MG63 (cell line): ENCODE measurements around the gene SPRTN. TPM values are rescaled to one million over a fixed set of nuclear protein-coding genes. Genes with fewer than 3 reads are reported as not detected.

Source experiments
- DNase-seq: peaks from one replicate; pipeline ENCODE4 v3.0.0-alpha.2; 2020
- H3K27me3 ChIP-seq: fragments of 250-450 bp; sonication (Bioruptor Pico); 2 replicates; pipeline ENCODE4 v1.5.1; 2020; ENCODE audit warnings: mild to moderate bottlenecking, moderate library complexity
- H3K36me3 ChIP-seq: fragments of 250-450 bp; sonication (Bioruptor Pico); 2 replicates; pipeline ENCODE4 v1.5.1; 2020; ENCODE audit warnings: mild to moderate bottlenecking, moderate library complexity
- H3K4me3 ChIP-seq: fragments of 250-450 bp; sonication (Bioruptor Pico); 2 replicates; pipeline ENCODE4 v1.5.1; 2020; ENCODE audit warnings: mild to moderate bottlenecking, moderate library complexity
- H3K9me3 ChIP-seq: fragments of 250-450 bp; sonication (Bioruptor Pico); 2 replicates; pipeline ENCODE4 v1.5.1; 2020; ENCODE audit warnings: mild to moderate bottlenecking, moderate library complexity
- total RNA-seq: library from RNA; depleted of rRNA; stranded (reverse); fragments of >200 nt; shearing (Covaris generic); gene quantifications from 2 replicates; pipeline ENCODE4 v1.2.3, GENCODE V29; 2014; ENCODE audit warnings: low replicate concordance

SPRTN gene
- total RNA-seq, 1 experiment from 2014 or later: 6.7 TPM

- H3K9me3 ChIP-seq: no peaks in the 10 kb centered on the region
- no peak for DNase-seq
- peaks cover 26% of the 10 kb centered on the region for H3K36me3 ChIP-seq
- H3K27me3 ChIP-seq: no peaks in the 10 kb centered on the region
- H3K4me3 ChIP-seq: no peak overlapping the region
These were observed 19.2 kb downstream of the SPRTN start for GRCh38 chr1:231357187-231357772.

GRCh38 chr1:231357831-231358354, 19.8 kb downstream of the SPRTN start:
- H3K9me3 ChIP-seq: no peaks in the 10 kb centered on the region
- H3K4me3 ChIP-seq: no peak overlapping the region
- H3K27me3 ChIP-seq: no peaks in the 10 kb centered on the region
- peaks cover 23% of the 10 kb centered on the region for H3K36me3 ChIP-seq
- DNase-seq: peak; percentile 23

GRCh38 chr1:231359113-231359512, 21.0 kb downstream of the SPRTN start:
- no peak overlapping the region for H3K4me3 ChIP-seq
- no peak for DNase-seq
- H3K36me3 ChIP-seq: peaks cover 22% of the 10 kb centered on the region
- no peaks in the 10 kb centered on the region for H3K9me3 ChIP-seq
- no peaks in the 10 kb centered on the region for H3K27me3 ChIP-seq

- Histone ChIP-seq H3K4me3 (no peak overlapping the region), H3K36me3 (peaks cover 33% of the 10 kb centered on the region), H3K27me3 (no peaks in the 10 kb centered on the region), H3K9me3 (no peaks in the 10 kb centered on the region)
- no peak for DNase-seq
These were observed 24.2 kb downstream of the SPRTN start for GRCh38 chr1:231362325-231362724.

GRCh38 chr1:231363624-231364023, 25.5 kb downstream of the SPRTN start:
- Histone ChIP-seq H3K27me3 (no peaks in the 10 kb centered on the region), H3K9me3 (no peaks in the 10 kb centered on the region), H3K4me3 (no peak overlapping the region), H3K36me3 (peaks cover 37% of the 10 kb centered on the region)
- no peak for DNase-seq

GRCh38 chr1:231364192-231364591, 26.1 kb downstream of the SPRTN start:
- DNase-seq: no peak
- peaks cover 36% of the 10 kb centered on the region for H3K36me3 ChIP-seq
- H3K27me3 ChIP-seq: no peaks in the 10 kb centered on the region
- no peak overlapping the region for H3K4me3 ChIP-seq
- no peaks in the 10 kb centered on the region for H3K9me3 ChIP-seq

- Histone ChIP-seq H3K9me3 (no peaks in the 10 kb centered on the region), H3K27me3 (no peaks in the 10 kb centered on the region), H3K36me3 (peaks cover 19% of the 10 kb centered on the region), H3K4me3 (no peak overlapping the region)
- no peak for DNase-seq
These were observed 31.2 kb downstream of the SPRTN start for GRCh38 chr1:231369282-231369681.

GRCh38 chr1:231372501-231372900, 34.4 kb downstream of the SPRTN start:
- H3K9me3 ChIP-seq: no peaks in the 10 kb centered on the region
- no peak overlapping the region for H3K4me3 ChIP-seq
- no peaks in the 10 kb centered on the region for H3K27me3 ChIP-seq
- no peak for DNase-seq
- peaks cover 2% of the 10 kb centered on the region for H3K36me3 ChIP-seq

GRCh38 chr1:231374394-231374793, 36.3 kb downstream of the SPRTN start:
- Histone ChIP-seq H3K4me3 (no peak overlapping the region), H3K9me3 (no peaks in the 10 kb centered on the region), H3K27me3 (no peaks in the 10 kb centered on the region), H3K36me3 (no peaks in the 10 kb centered on the region; the same call in 1 of the 2 replicates)
- no peak for DNase-seq

- DNase-seq: no peak
- H3K27me3 ChIP-seq: no peaks in the 10 kb centered on the region
- no peaks in the 10 kb centered on the region for H3K36me3 ChIP-seq
- no peaks in the 10 kb centered on the region for H3K9me3 ChIP-seq
- no peak overlapping the region for H3K4me3 ChIP-seq
These were observed 38.0 kb downstream of the SPRTN start for GRCh38 chr1:231376101-231376500.

- no peaks in the 10 kb centered on the region for H3K27me3 ChIP-seq
- H3K9me3 ChIP-seq: no peaks in the 10 kb centered on the region
- H3K36me3 ChIP-seq: no peaks in the 10 kb centered on the region
- H3K4me3 ChIP-seq: no peak overlapping the region
- no peak for DNase-seq
These were observed 38.9 kb downstream of the SPRTN start for GRCh38 chr1:231376875-231377549.

GRCh38 chr1:231381729-231382128, 43.6 kb downstream of the SPRTN start:
- DNase-seq: no peak
- Histone ChIP-seq H3K9me3 (no peaks in the 10 kb centered on the region), H3K27me3 (no peaks in the 10 kb centered on the region), H3K4me3 (no peak overlapping the region), H3K36me3 (no peaks in the 10 kb centered on the region; the same call in 1 of the 2 replicates)

GRCh38 chr1:231382426-231382825, 44.3 kb downstream of the SPRTN start:
- H3K27me3 ChIP-seq: no peaks in the 10 kb centered on the region
- H3K36me3 ChIP-seq: no peaks in the 10 kb centered on the region; the same call in 1 of the 2 replicates
- no peaks in the 10 kb centered on the region for H3K9me3 ChIP-seq
- no peak for DNase-seq
- H3K4me3 ChIP-seq: no peak overlapping the region

GRCh38 chr1:231383159-231383860, 45.2 kb downstream of the SPRTN start:
- no peaks in the 10 kb centered on the region for H3K27me3 ChIP-seq
- no peaks in the 10 kb centered on the region; the same call in 1 of the 2 replicates for H3K36me3 ChIP-seq
- no peak for DNase-seq
- H3K9me3 ChIP-seq: no peaks in the 10 kb centered on the region
- H3K4me3 ChIP-seq: no peak overlapping the region

- Histone ChIP-seq H3K36me3 (no peaks in the 10 kb centered on the region; the same call in 1 of the 2 replicates), H3K4me3 (no peak overlapping the region), H3K9me3 (no peaks in the 10 kb centered on the region), H3K27me3 (no peaks in the 10 kb centered on the region)
- no peak for DNase-seq
These were observed 46.8 kb downstream of the SPRTN start for GRCh38 chr1:231384696-231385415.

GRCh38 chr1:231385416-231385748, 47.3 kb downstream of the SPRTN start:
- H3K27me3 ChIP-seq: no peaks in the 10 kb centered on the region
- no peak overlapping the region for H3K4me3 ChIP-seq
- no peaks in the 10 kb centered on the region; the same call in 1 of the 2 replicates for H3K36me3 ChIP-seq
- DNase-seq: no peak
- no peaks in the 10 kb centered on the region for H3K9me3 ChIP-seq

GRCh38 chr1:231386466-231386865, 48.4 kb downstream of the SPRTN start:
- H3K36me3 ChIP-seq: no peaks in the 10 kb centered on the region; the same call in 1 of the 2 replicates
- no peak for DNase-seq
- no peaks in the 10 kb centered on the region for H3K27me3 ChIP-seq
- no peak overlapping the region for H3K4me3 ChIP-seq
- H3K9me3 ChIP-seq: no peaks in the 10 kb centered on the region
